GM23248 (cell line): Measurements from ENCODE around the gene AKR1A1. TPM values are rescaled to one million over a fixed set of nuclear protein-coding genes. Genes with fewer than 3 reads are reported as not detected.

ENCODE experiments used
- DNase-seq: peaks from one replicate; pipeline ENCODE4 v3.0.0-alpha.2; 2015
- H2AFZ ChIP-seq: fragments of 200-600 bp; sonication (generic); 2 replicates; pipeline ENCODE4 v1.6.1; 2016; ENCODE audit warnings: antibody characterized with exemption
- H3F3A ChIP-seq: fragments of 200-600 bp; sonication (generic); 2 replicates; pipeline ENCODE4 v1.6.1; 2016; ENCODE audit warnings: mild to moderate bottlenecking, antibody characterized with exemption, mixed run types; ENCODE audit not compliant: insufficient read depth
- H3K27ac ChIP-seq: fragments of 200-600 bp; sonication (generic); 2 replicates; pipeline ENCODE4 v1.5.1; 2016; ENCODE audit warnings: mild to moderate bottlenecking
- H3K27me3 ChIP-seq: fragments of 200-600 bp; sonication (generic); replicated peaks from 2 replicates; pipeline ENCODE4 v1.6.1; 2016; ENCODE audit warnings: mild to moderate bottlenecking; ENCODE audit not compliant: insufficient read depth
- H3K36me3 ChIP-seq: fragments of 200-600 bp; sonication (generic); 2 replicates; pipeline ENCODE4 v1.6.1; 2016; ENCODE audit warnings: low read depth, mild to moderate bottlenecking
- H3K4me1 ChIP-seq: fragments of 200-600 bp; sonication (generic); 2 replicates; pipeline ENCODE4 v1.6.1; 2016; ENCODE audit warnings: mild to moderate bottlenecking; ENCODE audit not compliant: insufficient read depth
- H3K4me2 ChIP-seq: fragments of 200-600 bp; sonication (generic); one replicate; pipeline ENCODE4 v1.6.1; 2016; ENCODE audit warnings: mild to moderate bottlenecking; ENCODE audit not compliant: unreplicated experiment
- H3K4me3 ChIP-seq: fragments of 200-600 bp; sonication (generic); 2 replicates; pipeline ENCODE4 v1.5.1; 2016; ENCODE audit warnings: mild to moderate bottlenecking
- H3K79me2 ChIP-seq: fragments of 200-600 bp; sonication (generic); 2 replicates; pipeline ENCODE4 v1.6.1; 2016; ENCODE audit warnings: mild to moderate bottlenecking; ENCODE audit not compliant: insufficient read depth
- H3K9ac ChIP-seq: fragments of 200-600 bp; sonication (generic); 2 replicates; pipeline ENCODE4 v1.6.1; 2016; ENCODE audit warnings: mild to moderate bottlenecking
- H3K9me2 ChIP-seq: fragments of 200-600 bp; sonication (generic); 2 replicates; pipeline ENCODE4 v1.6.1; 2016; ENCODE audit warnings: mixed run types, mild to moderate bottlenecking, moderate library complexity; ENCODE audit not compliant: insufficient read depth
- H3K9me3 ChIP-seq: fragments of 200-600 bp; sonication (generic); one replicate; pipeline ENCODE4 v1.6.1; 2017; ENCODE audit warnings: low read depth
- H4K20me1 ChIP-seq: fragments of 200-600 bp; sonication (generic); 2 replicates; pipeline ENCODE4 v1.6.0; 2016; ENCODE audit not compliant: insufficient read depth
- EZH2 ChIP-seq: fragments of 200-600 bp; sonication (generic); IDR thresholded peaks from 2 replicates; pipeline ENCODE4 v1.6.1; 2018; ENCODE audit warnings: antibody characterized with exemption, mild to moderate bottlenecking; ENCODE audit not compliant: insufficient read depth, poor library complexity, severe bottlenecking
- EZH2phosphoT487 ChIP-seq: fragments of 200-600 bp; sonication (generic); IDR thresholded peaks from 2 replicates; pipeline ENCODE4 v1.6.1; 2018; ENCODE audit warnings: antibody characterized with exemption, moderate library complexity, mild to moderate bottlenecking, low read depth; ENCODE audit not compliant: insufficient read depth
- WGBS, 2 experiments: methylation state at CpG; one replicate each; pipeline ENCODE4 v1.1.6; 2015 to 2017; ENCODE audit warnings: low lambda C conversion rate in 2 of 2, low coverage in 1 of 2; ENCODE audit errors: missing lambda C conversion rate in 2 of 2; 5-methylcytosine and 5-hydroxymethylcytosine counted together
- in situ Hi-C: fragments of 300-500 bp; cut with MboI; formaldehyde crosslinking; loops from 2 replicates; pipeline ENCODE4 v1.15.0; 2020
- polyA plus RNA-seq: library from polyadenylated mRNA; unstranded; fragments of >200 nt; fragmentation: Nextera tagmentation; extraction: Ambion mirVana; gene quantifications from 2 replicates; pipeline ENCODE4 v1.2.1, GENCODE V29; 2016
- total RNA-seq: library from RNA; depleted of rRNA; stranded (reverse); fragments of >200 nt; shearing (Covaris generic); gene quantifications from 2 replicates; pipeline ENCODE4 v1.2.3, GENCODE V29; 2014

The AKR1A1 gene
- total and polyA plus RNA-seq, 2 experiments from 2014 or later, result 86.9 to 106 TPM

DNA sequence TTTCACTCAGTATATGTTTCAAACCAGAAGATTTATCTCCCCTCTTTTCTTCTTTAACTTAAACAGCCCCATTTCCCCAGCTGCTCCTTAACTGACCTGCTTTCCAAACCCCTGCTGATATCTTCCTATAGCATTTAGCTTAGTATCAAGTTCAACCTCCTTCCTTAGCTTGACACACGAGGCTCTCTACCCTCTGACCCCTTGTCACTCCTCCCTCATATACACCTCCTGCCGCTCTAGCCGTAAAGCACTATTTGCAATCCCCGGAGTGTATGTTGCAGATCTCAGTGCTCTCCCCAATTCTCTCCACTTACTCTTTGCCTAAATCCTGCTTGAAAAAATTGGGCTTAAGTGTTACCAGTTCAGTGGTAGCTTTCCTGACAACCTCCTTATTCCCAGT is 13.7 kb upstream of the AKR1A1 start:
- no peaks in the 10 kb centered on the region for H3K27me3 ChIP-seq
- no peak for DNase-seq
- H3K9me3 ChIP-seq, result no peaks in the 10 kb centered on the region
- H4K20me1 ChIP-seq, result no peaks in the 10 kb centered on the region
- H3K79me2 ChIP-seq, result no peaks in the 10 kb centered on the region
- no peaks in the 10 kb centered on the region for H3K36me3 ChIP-seq
- H3K4me2 ChIP-seq, result no peak overlapping the region
- 49 to 50% methylated on average over 4 of the region's 4 CpGs for WGBS, 2 experiments
- H3K4me3 ChIP-seq, result no peak overlapping the region
- H3K27ac ChIP-seq, result no peak overlapping the region
- H3K9ac ChIP-seq, result no peak overlapping the region
- H3K9me2 ChIP-seq, result no peaks in the 10 kb centered on the region
- in situ Hi-C loops, result no loop called here
- H3F3A ChIP-seq, result no peaks in the 10 kb centered on the region
- no peak for TF ChIP-seq EZH2phosphoT487
- no peak for TF ChIP-seq EZH2
- no peaks in the 10 kb centered on the region for H3K4me1 ChIP-seq
- no peak overlapping the region for H2AFZ ChIP-seq

DNA sequence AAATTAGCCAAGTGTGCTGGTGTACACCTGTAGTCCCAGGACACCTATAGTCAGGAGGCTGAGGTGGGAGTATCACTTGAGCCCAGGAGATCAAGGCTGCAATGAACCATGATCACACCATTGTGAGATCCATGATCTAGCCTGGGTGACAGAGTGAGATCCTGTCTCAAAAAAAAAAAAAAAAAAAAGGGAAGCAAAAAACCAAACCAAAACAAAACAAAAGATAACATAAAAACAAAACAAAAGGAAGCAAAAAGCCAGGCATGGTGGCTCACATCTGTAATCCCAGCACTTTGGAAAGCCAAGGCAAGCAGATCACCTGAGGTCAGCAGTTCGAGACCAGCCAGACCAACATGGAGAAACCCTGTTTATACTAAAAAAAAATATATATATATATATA is 9.4 kb upstream of the AKR1A1 start:
- no peaks in the 10 kb centered on the region for H3K79me2 ChIP-seq
- no peaks in the 10 kb centered on the region for H3K9me2 ChIP-seq
- no peak overlapping the region for H3K4me2 ChIP-seq
- H3K4me1 ChIP-seq, result no peaks in the 10 kb centered on the region
- H3K9me3 ChIP-seq, result no peaks in the 10 kb centered on the region
- H3K9ac ChIP-seq, result no peak overlapping the region
- H2AFZ ChIP-seq, result no peak overlapping the region
- in situ Hi-C loops, result no loop called here
- no peaks in the 10 kb centered on the region for H3K27me3 ChIP-seq
- no peaks in the 10 kb centered on the region for H3K36me3 ChIP-seq
- no peaks in the 10 kb centered on the region for H4K20me1 ChIP-seq
- no peak for TF ChIP-seq EZH2
- TF ChIP-seq EZH2phosphoT487, result no peak
- no peak overlapping the region for H3K4me3 ChIP-seq
- no peak for DNase-seq
- no peak overlapping the region for H3K27ac ChIP-seq
- 91 to 100% methylated on average over 1 of the region's 1 CpG for WGBS, 2 experiments
- H3F3A ChIP-seq, result no peaks in the 10 kb centered on the region

DNA sequence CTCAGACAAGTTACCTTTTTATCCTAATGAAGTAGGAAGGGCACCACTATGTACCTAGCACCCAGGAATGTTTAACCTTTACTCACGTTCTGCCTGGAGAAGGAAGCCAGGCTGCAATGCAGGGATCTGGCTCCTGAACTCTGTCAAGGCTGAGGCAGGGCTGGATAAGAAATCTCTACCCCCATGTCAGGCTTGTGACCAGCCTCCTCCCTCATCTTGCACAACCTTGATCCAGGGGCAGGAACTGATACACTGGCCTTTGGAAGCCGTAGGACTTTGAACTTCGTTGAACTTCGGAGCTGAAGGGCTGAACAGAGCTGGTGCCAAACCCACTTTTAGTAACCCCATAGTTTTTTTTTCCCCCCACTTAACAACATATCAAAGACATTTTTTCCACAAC is 8.0 kb upstream of the AKR1A1 start:
- Histone ChIP-seq H3F3A (no peaks in the 10 kb centered on the region), H3K4me1 (no peaks in the 10 kb centered on the region), H3K9me3 (no peaks in the 10 kb centered on the region), H3K9me2 (no peaks in the 10 kb centered on the region), H3K27me3 (no peaks in the 10 kb centered on the region), H3K36me3 (no peaks in the 10 kb centered on the region), H4K20me1 (no peaks in the 10 kb centered on the region), H3K79me2 (no peaks in the 10 kb centered on the region), H3K9ac (no peak overlapping the region), H2AFZ (no peak overlapping the region), H3K4me3 (no peak overlapping the region), H3K27ac (no peak overlapping the region), H3K4me2 (no peak overlapping the region)
- TF ChIP-seq EZH2 (no peak), EZH2phosphoT487 (no peak)
- in situ Hi-C loops, result no loop called here
- no peak for DNase-seq
- 86 to 95% methylated on average over 4 of the region's 4 CpGs for WGBS, 2 experiments

DNA sequence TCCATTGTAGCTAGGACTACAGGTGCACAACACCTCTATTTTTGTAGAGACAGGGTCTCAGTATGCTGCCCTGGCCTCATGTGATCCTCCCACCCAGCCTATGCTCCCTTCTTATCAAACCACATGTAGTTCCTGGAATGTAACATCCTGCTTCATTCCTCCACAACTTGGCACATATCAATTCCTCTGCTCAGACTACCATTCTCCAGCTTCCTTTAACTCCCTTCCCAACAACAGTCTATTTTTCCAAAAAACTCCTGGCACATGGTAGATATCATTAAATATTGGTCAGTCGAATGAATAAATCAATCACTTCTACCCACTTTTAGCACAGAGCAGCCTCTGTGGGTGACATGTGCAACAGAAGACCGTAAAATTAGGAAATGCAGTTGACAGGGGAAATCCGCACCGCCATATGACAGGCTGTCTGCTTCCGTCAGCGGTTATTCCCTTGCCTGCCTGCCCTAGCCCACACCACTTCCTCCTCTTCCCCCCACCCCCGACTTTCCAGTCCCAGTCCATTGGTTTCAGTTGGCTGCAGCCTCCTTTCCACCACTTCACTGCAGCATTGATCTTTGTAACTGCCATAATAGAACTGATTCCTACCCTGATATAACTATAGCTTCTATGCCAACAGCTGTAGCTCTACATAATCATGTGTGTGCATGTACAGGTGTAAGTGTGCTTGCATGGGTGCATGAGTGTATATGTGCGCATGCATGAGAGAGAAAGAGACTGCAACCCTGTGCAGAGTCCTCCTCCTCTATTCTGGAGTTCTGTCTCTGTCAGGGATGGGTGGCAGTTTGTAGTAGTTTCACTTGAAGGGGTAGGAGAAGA is 6.8 kb upstream of the AKR1A1 start:
- Histone ChIP-seq H3K79me2 (no peaks in the 10 kb centered on the region), H3K27me3 (no peaks in the 10 kb centered on the region), H3F3A (no peaks in the 10 kb centered on the region), H2AFZ (no peak overlapping the region; the same call in 1 of the 2 replicates), H3K9me3 (no peaks in the 10 kb centered on the region), H4K20me1 (no peaks in the 10 kb centered on the region), H3K9ac (no peak overlapping the region), H3K4me1 (no peaks in the 10 kb centered on the region), H3K36me3 (no peaks in the 10 kb centered on the region), H3K4me3 (no peak overlapping the region), H3K27ac (no peak overlapping the region), H3K9me2 (no peaks in the 10 kb centered on the region), H3K4me2 (no peak overlapping the region)
- WGBS, 2 experiments, result 41% methylated on average over 8 of the region's 8 CpGs
- TF ChIP-seq EZH2phosphoT487 (no peak), EZH2 (no peak)
- in situ Hi-C loops, result no loop called here
- no peak for DNase-seq

DNA sequence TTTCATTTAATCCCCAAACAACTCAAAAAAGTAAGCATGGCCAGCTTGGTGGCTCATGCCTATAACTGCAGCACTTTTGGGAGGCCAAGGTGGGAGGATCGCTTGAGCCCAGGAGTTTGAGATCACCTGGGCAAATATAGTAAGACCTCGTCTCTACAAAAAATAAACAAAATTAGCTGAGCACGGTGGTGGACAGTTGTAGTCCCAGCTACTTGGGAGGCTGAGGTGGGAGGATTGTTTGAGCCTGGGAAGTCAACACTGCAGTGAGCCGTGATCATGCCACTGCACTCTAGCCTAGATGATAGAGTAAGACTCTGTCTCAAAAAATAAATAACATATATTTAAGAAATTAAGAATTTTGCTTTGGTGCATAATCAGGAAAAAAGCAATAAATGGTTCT is 6.1 kb upstream of the AKR1A1 start:
- no peaks in the 10 kb centered on the region for H3F3A ChIP-seq
- DNase-seq, result no peak
- no peak overlapping the region for H3K9ac ChIP-seq
- TF ChIP-seq EZH2 (no peak), EZH2phosphoT487 (no peak)
- H3K4me1 ChIP-seq, result no peaks in the 10 kb centered on the region
- H3K9me3 ChIP-seq, result no peaks in the 10 kb centered on the region
- 82 to 86% methylated on average over 4 of the region's 4 CpGs for WGBS, 2 experiments
- H3K27me3 ChIP-seq, result no peaks in the 10 kb centered on the region
- no peak overlapping the region for H3K4me3 ChIP-seq
- no peaks in the 10 kb centered on the region for H3K9me2 ChIP-seq
- no peaks in the 10 kb centered on the region for H3K79me2 ChIP-seq
- no peak overlapping the region for H3K4me2 ChIP-seq
- no peaks in the 10 kb centered on the region for H3K36me3 ChIP-seq
- no peak overlapping the region for H2AFZ ChIP-seq
- no peaks in the 10 kb centered on the region for H4K20me1 ChIP-seq
- in situ Hi-C loops, result no loop called here
- no peak overlapping the region for H3K27ac ChIP-seq
